ENCODE measurements around the gene ANKK1.

GRCh38 chr11:113447621-113448315 lies 60.2 kb downstream of the ANKK1 start:
- TF ChIP-seq CTCF (IDR thresholded peaks at IDR 0.05) (no peak), POLR2A (IDR thresholded peaks at IDR 0.05) (no peak), POLR2AphosphoS5 (IDR thresholded peaks at IDR 0.05; ENCODE audit: insufficient read depth in 1 of 2, low read depth in 1 of 2) (no peak)

All from vagina (tissue), 2 donors.